SK-MEL-5 (cell line): ENCODE results near the gene GNA14. TPM values are rescaled to one million over a fixed set of nuclear protein-coding genes. Genes with fewer than 3 reads are reported as not detected.
"Not testable (repeated sequence)": the region's sequence is repeated elsewhere in the genome, so short reads cannot be mapped to it uniquely, and the experiment has no call there.

Source experiments
- DNase-seq: peaks from one replicate; pipeline ENCODE4 v3.0.0-alpha.2; 2016; ENCODE audit warnings: low read depth, low spot score
- in situ Hi-C: cut with HindIII; loops from 2 replicates; pipeline ENCODE4 v1.10.0; 2016; ENCODE audit warnings: low sequenced_read_pairs, high pct_unique_total_duplicates, low pct_unique_long_range_greater_than_20kb
- total RNA-seq: library from RNA; depleted of rRNA; stranded (reverse); fragments of >200 nt; shearing (Covaris generic); gene quantifications from 2 replicates; pipeline ENCODE4 v1.2.3, GENCODE V29; 2014

The GNA14 gene
- total RNA-seq, 1 experiment from 2014 or later: 0.05 TPM

DNA sequence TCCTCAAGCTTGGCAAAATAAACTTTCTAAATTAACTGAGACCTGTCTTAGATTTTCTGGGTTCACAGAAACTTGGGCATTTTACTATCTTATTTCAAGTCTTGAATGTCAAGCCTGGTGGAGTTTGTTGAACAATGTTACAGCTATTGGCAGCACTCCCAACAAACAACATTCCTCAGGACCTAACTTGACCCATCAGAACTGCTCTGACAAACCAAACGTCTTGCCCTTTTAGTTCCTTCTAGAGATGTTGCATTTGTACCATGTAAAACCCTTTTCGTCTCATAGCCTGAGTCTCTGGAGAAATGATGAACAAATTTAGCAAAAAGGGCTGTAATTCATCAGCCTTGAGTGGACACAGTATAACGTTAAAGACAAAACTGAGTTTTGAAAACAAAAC, 51.1 kb downstream of the GNA14 start:
- no peak for DNase-seq
- in situ Hi-C loops: no loop called here

GRCh38 chr9:77595426-77596095, 52.6 kb downstream of the GNA14 start:
- peak; percentile 98 for DNase-seq
- in situ Hi-C loops: no loop called here

DNA sequence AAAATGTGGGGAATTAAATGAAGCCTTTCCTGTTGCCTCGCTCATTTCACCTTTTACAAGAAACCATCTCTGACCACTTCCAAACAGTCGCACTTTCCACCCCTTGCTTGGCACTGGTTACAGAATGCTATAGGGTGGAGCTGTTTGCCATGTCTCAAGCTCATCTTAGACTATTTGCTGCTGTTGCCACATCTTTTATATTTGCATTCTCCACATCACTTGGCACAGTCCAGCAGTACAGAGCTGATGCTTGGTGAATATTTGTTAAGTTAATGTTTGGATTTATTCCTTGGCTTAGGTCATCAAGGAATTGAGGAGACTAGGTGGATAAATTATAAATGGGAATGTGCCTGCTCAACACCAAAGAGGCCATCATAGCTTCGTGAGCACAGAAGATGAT, 53.2 kb downstream of the GNA14 start:
- in situ Hi-C loops: no loop called here

DNA sequence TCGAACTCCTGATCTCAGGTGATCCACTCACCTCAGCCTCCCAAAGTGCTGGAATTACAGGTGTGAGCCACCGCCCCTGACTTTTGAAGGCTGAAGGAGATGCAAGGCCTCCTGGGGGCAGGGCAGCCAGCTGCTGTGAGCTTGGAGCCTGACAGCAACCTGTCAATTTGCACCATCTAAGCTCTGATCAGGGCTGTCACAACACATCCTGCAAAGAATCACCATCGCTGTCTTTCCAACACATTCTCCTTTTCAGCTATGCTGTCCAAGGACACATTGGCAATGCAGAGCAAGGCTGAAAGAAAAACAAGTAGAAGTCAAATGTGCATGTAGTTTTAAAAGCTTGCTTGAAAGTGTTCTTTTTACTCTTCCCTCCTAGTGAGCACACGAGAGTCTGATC, 54.6 kb downstream of the GNA14 start:
- in situ Hi-C loops: no loop called here
- DNase-seq: no peak

More for the DNA sequence above, 53.2 kb downstream of the GNA14 start:
- DNase-seq: no peak

DNA sequence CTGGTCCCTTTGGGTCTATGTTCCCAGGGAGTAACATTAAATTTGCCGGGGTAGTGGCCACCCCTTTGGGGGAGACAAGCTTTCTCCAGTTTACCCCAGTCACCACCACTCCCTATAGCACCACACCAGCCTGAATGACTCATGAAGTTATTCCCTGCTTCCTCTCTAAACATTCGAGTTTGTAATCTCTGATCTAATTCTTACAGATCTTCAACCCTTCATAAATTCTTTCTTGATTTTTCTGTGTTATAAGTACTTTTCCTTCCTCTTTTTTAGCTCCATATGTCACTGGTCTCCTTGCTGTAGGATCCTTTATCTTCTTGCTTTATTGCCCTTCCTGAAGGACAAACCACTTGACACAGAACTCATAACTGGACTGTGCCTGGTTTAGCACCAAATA, 55.6 kb downstream of the GNA14 start:
- in situ Hi-C loops: no loop called here
- DNase-seq: no peak

- in situ Hi-C loops: no loop called here
- no peak for DNase-seq
Observed at GRCh38 chr9:77589046-77589795, 58.9 kb downstream of the GNA14 start.

- in situ Hi-C loops: no loop called here
- peak; percentile 41 for DNase-seq
Observed at GRCh38 chr9:77588271-77588937, 59.7 kb downstream of the GNA14 start.

DNA sequence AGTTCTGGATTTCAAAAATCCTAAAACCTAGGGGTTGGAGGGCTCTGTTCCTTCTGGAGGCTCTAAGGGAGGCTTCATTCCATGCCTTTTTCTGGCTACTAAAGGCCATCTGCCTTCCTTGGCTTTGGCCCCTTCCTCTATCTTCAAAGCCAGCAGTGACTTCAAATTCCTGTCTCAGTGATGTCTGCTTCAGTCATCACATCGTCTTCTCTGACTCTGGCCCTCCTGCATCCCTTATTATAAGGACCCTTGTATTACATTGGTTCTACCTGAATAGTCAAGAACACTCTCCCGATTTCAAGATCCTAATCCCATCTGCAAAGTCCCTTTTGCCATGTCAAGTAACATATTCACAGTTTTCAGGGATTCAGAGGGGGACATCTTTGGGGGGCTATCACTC, 60.3 kb downstream of the GNA14 start:
- in situ Hi-C loops: no loop called here
- no peak for DNase-seq

GRCh38 chr9:77587042-77587441, 61.1 kb downstream of the GNA14 start:
- in situ Hi-C loops: no loop called here
- no peak for DNase-seq

GRCh38 chr9:77586591-77586990, 61.5 kb downstream of the GNA14 start:
- in situ Hi-C loops: no loop called here
- DNase-seq: no peak

GRCh38 chr9:77585335-77585786, 62.8 kb downstream of the GNA14 start:
- in situ Hi-C loops: no loop called here

DNA sequence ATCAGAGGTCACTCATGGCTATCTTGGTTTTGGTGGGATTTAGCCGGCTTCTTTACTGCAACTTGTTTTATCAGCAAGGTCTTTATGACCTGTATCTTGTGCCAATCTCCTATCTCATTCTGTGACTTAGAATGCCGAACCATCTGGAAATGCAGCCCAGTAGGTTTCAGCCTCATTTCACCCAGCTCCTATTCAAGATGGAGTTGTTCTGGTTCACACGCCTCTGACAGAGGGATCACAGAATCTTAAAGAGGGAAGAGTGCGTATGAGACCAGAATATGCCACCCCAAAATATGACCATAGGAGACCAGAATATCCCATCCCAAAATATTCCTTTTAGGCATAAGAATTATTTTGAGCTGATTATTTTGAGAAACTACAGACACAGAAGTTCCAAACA, 63.2 kb downstream of the GNA14 start:
- DNase-seq, in situ Hi-C loops: not testable (repeated sequence)

More at GRCh38 chr9:77585335-77585786, 62.8 kb downstream of the GNA14 start:
- DNase-seq: no peak

DNA sequence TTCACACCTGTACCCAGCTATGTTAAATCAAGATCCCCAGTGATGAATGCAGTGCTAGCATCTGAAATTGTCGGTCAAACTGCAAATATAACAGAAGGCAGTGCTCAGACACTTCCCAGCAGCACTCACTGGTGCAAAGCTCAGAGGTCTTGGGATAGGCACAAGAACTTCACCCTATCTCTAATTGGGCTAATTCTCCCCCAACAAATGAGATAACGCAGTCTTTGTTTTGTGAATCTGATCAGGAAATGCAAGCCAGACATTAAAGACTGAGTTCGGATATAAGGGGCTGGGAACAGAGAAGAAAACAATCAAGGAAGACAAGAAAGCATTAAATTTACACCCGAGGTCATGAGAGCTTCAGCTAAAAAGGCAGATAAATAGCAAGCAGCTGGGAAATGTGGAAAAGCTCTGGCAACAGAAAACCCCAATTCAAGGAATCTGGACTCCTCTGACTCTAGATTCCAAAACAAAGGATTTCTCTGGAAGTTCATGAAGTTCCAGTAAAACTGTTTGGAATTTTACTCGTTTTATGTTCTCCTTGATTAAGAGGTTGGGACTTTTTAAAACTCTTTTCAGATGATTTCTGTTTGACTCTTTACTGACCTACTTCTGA, 65.1 kb downstream of the GNA14 start:
- in situ Hi-C loops: no loop called here
- DNase-seq: no peak

GRCh38 chr9:77582525-77582924, 65.6 kb downstream of the GNA14 start:
- no peak for DNase-seq
- in situ Hi-C loops: no loop called here

DNA sequence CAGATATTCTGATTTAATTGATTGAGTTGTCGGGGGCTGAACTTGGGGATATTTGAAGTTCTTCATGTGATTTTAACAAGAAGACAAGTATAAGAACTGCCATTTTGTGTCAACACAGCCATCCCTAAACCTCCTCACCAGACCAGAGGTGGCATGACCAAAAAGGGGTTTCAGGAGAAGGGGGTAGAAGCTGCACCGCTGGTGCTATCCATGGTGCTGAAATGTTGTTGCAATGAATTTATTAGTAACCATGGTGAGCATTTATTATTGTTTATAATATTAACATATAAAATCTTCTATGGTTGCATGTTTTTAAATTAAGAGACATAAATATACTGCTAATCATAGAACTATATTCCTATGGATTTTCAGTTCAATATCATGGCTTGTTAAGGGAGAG, 72.3 kb downstream of the GNA14 start:
- in situ Hi-C loops: no loop called here

GRCh38 chr9:77569335-77569734, 78.8 kb downstream of the GNA14 start:
- in situ Hi-C loops: no loop called here
- peak; percentile 12 for DNase-seq

More for the DNA sequence above, 72.3 kb downstream of the GNA14 start:
- peak; percentile 22 for DNase-seq

DNA sequence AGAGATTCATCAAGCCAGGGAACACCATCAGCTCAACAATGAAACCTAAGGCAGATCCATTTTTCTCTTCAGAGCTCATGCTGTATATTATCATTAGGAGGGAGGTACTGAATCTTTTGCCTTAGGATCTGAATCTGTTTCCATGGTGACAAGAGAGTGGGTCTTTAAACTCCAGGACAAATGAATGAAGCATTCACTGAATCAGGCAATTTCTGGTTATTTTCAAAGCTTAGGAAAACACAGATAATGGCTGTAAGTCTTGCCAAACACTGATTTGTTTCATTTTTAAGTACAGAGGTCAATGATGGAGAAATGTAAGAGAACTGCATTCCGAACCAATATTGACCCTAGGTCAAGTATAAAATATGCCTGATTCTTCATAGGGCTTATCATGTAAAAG, 84.9 kb downstream of the GNA14 start:
- DNase-seq: no peak
- in situ Hi-C loops: no loop called here
